ENCODE data around the gene ADIPOR1.

GRCh38 chr1:202942426-202942825 lies 15.7 kb downstream of the ADIPOR1 start:
- TF ChIP-seq POLR2AphosphoS5 (IDR thresholded peaks at IDR 0.05; ENCODE audit: borderline replicate concordance, low read depth, low read length) (no peak), EZH2 (IDR thresholded peaks at IDR 0.05) (no peak)

All from SK-N-MC (cell line).